GM06990 (cell line): ENCODE data around the gene KLF8.

Source experiments
- DNase-seq: peaks from one replicate; pipeline ENCODE4 v3.0.0-alpha.2; 2011; ENCODE audit not compliant: insufficient read length; ENCODE audit errors: extremely low read depth
- H3K27me3 ChIP-seq: replicated peaks from 2 replicates; pipeline ENCODE4 v1.6.0; 2011; ENCODE audit warnings: low read length; ENCODE audit not compliant: control insufficient read depth, insufficient read depth
- H3K36me3 ChIP-seq: 2 replicates; pipeline ENCODE4 v1.5.1; 2011; ENCODE audit warnings: low read length; ENCODE audit not compliant: control insufficient read depth, insufficient read depth
- H3K4me3 ChIP-seq: replicated peaks from 2 replicates; pipeline ENCODE4 v1.5.1; 2011; ENCODE audit warnings: low read depth, mild to moderate bottlenecking, control low read depth, low read length
- TF ChIP-seq, protein P1 (sequence below): IDR thresholded peaks from 2 replicates; pipeline ENCODE4 v1.5.1; 2011; ENCODE audit warnings: low read length, control low read depth, mild to moderate bottlenecking, inconsistent platforms; ENCODE audit not compliant: insufficient read depth, poor library complexity, severe bottlenecking

Gene KLF8

DNA sequence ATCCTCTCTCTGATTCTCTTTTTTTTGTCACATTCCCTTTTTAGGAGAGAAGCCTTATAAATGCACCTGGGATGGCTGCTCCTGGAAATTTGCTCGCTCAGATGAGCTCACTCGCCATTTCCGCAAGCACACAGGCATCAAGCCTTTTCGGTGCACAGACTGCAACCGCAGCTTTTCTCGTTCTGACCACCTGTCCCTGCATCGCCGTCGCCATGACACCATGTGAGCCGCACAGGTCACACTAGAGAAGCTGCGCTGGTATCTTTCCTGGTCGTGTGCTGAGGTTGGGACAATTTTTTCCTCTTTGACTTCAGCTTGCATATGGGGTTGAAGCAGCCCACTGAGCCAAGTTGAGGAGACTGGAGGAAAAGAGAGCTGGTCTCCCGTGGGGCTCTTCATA lies 52.1 kb downstream of the KLF8 start:
- Histone ChIP-seq H3K36me3 (no peaks in the 10 kb centered on the region), H3K27me3 (no peaks in the 10 kb centered on the region), H3K4me3 (no peak overlapping the region)
- TF ChIP-seq, protein P1, sequence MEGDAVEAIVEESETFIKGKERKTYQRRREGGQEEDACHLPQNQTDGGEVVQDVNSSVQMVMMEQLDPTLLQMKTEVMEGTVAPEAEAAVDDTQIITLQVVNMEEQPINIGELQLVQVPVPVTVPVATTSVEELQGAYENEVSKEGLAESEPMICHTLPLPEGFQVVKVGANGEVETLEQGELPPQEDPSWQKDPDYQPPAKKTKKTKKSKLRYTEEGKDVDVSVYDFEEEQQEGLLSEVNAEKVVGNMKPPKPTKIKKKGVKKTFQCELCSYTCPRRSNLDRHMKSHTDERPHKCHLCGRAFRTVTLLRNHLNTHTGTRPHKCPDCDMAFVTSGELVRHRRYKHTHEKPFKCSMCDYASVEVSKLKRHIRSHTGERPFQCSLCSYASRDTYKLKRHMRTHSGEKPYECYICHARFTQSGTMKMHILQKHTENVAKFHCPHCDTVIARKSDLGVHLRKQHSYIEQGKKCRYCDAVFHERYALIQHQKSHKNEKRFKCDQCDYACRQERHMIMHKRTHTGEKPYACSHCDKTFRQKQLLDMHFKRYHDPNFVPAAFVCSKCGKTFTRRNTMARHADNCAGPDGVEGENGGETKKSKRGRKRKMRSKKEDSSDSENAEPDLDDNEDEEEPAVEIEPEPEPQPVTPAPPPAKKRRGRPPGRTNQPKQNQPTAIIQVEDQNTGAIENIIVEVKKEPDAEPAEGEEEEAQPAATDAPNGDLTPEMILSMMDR: no peak
- no peak for DNase-seq

DNA sequence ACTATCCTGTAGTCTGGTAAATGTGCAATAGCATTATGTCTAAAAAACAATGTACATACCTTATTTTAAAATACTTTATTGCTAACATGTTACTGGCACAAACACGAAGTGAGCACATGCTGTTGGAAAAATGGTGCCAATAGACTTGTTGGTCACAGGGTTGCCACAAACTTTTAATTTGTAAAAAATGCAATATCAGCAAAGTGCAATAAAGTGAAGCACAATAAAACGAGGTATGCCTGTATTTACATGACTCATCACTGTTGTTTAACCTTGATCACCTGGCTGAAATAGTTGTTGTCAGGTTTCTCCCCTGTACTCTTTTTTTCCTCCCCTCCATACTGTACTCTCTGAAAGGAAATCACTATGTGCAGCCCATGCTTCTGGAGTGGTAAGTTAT lies 56.5 kb downstream of the KLF8 start:
- DNase-seq: no peak
- TF ChIP-seq, protein P1: no peak
- Histone ChIP-seq H3K36me3 (no peaks in the 10 kb centered on the region), H3K27me3 (no peaks in the 10 kb centered on the region), H3K4me3 (no peak overlapping the region)

DNA sequence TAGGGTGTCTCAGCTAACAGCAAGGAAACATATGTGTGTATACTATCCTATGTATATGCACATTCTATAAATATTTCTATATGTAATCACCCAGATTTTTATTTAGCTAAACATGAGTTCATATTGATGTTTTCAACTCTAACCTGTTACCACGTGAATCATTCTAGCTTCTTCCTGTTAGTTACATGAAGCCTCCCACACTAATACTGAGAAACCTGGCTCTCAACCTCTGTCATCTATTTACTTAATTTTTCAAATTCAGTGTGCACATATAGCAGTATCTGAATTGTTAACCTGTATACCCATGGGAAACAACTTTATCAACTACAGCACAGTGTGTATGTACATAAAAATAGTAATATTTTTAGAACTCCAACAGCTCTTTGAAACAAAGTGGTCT lies 57.3 kb downstream of the KLF8 start:
- no peaks in the 10 kb centered on the region for H3K36me3 ChIP-seq
- H3K4me3 ChIP-seq: no peak overlapping the region
- H3K27me3 ChIP-seq: no peaks in the 10 kb centered on the region
- no peak for DNase-seq
- TF ChIP-seq, protein P1: no peak

DNA sequence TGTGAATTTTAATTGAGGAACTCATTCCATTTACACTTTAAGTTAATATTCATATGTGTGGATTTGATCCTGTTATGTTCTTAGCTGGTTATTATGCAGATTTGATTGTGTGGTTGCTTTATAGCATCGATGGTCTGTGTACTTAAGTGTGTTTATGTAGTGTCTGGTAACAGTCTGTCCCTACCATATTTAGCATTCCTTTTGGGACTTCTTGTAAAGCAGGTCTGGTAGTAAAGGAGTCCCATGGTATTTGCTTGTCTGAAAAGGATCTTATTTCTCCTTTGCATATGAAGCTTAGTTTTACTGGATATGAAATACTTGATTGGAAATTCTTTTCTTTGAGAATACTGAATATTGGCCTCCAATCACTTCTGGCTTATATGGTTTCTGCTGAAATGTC lies 76.6 kb downstream of the KLF8 start:
- Histone ChIP-seq H3K36me3 (no peaks in the 10 kb centered on the region), H3K4me3 (no peak overlapping the region), H3K27me3 (no peaks in the 10 kb centered on the region)
- no peak for DNase-seq
- TF ChIP-seq, protein P1: no peak

DNA sequence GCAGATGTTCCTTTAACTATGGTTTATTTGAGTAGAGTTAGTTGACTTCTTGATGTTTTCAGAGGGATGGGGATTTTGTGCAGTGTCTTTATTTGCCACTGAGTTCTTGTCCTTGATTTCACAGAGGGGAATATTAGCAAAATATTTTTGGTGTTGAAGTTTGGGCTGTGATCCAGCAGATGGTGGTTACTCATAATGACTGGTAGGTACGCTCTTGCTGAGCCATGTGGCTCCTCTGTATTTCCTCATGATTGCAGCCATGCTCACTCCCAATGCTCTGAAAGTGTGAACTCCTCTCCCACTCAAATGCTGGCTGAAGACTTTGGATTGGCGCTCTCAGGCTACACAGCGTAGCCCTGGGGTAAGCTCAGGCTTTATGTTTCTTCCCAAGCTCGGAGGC lies 77.7 kb downstream of the KLF8 start:
- no peak for DNase-seq
- Histone ChIP-seq H3K4me3 (no peak overlapping the region), H3K27me3 (no peaks in the 10 kb centered on the region), H3K36me3 (no peaks in the 10 kb centered on the region)
- TF ChIP-seq, protein P1: no peak

DNA sequence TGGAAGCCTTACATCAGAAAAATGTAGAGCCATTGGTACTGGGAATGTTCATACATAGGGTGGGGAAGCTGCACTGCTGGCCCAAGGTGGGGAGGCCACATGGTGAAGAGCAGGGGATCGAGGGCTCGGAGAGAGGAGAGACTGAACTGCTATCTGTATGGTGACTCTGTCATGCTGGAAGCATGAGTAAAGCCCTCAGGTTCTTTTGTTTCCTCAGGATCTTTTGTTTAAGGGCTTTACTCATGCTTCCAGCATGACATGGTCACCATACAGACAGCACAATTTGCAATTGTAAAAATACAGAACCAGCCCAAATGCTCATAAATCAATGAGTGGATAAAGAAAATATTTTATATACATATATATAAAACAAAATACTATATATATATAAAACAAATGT lies 78.4 kb downstream of the KLF8 start:
- TF ChIP-seq, protein P1: no peak
- no peak overlapping the region for H3K4me3 ChIP-seq
- H3K36me3 ChIP-seq: no peaks in the 10 kb centered on the region
- no peak for DNase-seq
- H3K27me3 ChIP-seq: no peaks in the 10 kb centered on the region
